Measurements from ENCODE around the gene LGR6.
"Not testable (repeated sequence)": the region's sequence is repeated elsewhere in the genome, so short reads cannot be mapped to it uniquely, and the experiment has no call there.

Gene LGR6

DNA sequence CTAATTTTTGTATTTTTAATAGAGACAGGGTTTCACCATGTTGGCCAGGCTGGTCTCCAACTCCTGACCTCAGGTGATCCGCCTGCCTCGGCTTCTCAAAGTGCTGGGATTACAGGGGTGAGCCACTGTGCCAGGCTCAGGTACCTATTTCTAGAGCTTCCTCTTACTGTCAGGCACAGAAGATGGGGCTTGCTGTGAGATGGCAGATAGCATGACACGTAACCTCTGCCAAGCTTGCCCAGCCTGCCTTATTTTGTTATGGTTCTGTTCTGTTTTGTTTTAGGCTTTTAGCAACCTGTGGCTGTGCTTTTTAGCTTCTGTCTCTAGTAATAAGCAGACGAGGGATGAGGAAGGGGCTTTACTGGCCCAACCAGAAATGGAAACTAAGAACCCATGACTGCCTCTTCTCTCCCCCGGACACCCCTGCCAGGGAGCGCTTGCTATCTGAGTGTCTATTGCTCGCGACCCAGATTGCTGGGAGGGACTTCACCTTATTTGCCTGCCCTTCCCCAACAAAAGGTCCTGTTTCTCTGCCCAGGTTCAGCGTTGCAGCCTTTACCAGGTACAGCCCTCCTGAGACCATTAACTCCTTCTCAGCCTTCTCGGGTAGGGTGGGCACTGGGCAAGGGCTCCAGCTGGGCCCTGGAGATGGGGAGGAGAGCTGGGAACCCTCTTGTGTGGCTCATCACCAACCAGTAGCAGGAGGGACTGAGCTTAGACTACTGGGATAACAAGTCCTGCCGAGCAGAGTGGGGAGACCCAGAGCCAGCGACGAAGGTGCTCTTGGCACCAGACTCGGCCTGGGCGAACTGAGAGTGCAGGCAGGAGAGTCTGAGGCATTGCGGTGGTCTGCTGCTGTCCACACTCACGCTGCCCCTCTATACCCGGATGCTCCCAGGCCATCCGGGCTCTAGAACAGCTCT lies 13.5 kb upstream of the LGR6 start:
- no peak for DNase-seq (ENCODE audit: low read depth)

DNA sequence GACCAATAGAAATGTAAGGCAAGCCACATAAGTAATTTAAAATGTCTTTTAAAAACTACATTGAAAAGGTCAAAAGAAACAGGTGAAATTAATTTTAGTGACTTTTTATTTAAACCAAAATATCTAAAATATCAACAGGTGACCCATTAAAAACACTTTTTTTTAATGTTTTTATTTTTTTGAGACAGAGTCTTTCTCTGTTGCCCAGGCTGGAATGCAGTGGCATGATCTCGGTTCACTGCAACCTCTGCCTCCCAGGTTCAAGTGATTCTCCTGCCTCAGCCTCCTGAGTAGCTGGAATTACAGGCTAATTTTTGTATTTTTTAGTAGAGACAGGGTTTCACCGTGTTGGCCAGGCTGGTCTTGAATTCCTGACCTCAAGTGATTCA lies 12.9 kb upstream of the LGR6 start:
- not testable (repeated sequence) for DNase-seq (ENCODE audit: low read depth)

DNA sequence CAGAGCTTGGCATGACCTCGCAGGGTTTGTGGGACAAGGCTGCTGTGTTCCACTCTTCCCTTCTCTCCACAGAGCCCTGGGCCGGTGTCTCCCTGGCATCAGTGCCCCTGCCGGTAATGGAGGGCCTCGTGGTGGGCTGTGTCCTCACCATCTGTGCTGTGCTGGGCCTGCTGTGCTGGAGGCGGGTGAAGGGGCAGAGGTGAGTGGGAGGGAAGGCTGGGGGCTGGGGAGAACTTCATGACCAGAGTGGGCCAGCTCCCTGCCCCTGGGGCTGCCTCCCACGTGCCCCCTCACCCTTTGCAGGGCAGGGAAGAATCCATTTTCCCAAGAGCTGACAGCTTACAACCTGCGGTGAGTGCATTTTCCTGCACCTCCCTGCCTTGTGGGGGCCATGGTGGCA lies 12.0 kb upstream of the LGR6 start:
- DNase-seq (ENCODE audit: low read depth), result no peak

DNA sequence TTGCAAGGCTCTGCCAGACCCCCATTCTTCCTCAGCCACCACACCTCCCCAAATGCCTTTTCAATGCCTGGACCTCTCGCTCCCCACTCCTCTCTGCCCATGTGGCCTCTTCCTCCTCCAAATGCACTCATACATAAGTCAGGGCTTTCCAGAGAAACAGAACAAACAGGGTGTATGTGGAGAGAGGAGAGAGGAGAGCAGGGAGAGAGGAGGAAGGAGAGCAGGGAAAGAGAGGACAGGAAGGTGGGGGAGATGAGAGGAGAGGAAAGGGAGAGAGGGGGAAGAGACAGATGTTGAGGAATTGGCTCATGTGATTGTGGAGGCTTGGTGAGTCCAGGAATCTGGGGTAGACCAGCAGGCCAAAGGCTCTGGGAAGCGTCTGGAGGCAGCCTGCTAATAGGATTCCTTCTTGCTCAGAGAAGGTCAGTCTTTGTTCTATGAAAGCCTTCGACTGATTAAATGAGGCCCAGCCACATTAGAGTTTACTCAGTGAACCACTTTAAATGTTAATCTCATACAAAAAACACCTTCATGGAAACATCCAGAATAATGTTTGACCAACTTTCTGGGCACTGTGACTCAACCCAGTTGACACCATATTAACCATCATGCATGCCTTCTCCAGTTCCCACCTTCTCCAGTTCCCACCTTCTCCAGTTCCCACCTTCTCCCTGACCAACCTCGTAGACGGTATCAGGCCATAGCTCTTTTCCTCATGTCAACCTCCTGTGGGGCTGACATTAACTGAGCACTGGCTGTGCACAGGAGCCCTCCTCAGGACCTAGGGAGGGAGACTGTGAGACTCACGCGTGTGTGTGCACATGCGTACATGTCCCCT lies 11.3 kb upstream of the LGR6 start:
- no peak for DNase-seq (ENCODE audit: low read depth)

DNA sequence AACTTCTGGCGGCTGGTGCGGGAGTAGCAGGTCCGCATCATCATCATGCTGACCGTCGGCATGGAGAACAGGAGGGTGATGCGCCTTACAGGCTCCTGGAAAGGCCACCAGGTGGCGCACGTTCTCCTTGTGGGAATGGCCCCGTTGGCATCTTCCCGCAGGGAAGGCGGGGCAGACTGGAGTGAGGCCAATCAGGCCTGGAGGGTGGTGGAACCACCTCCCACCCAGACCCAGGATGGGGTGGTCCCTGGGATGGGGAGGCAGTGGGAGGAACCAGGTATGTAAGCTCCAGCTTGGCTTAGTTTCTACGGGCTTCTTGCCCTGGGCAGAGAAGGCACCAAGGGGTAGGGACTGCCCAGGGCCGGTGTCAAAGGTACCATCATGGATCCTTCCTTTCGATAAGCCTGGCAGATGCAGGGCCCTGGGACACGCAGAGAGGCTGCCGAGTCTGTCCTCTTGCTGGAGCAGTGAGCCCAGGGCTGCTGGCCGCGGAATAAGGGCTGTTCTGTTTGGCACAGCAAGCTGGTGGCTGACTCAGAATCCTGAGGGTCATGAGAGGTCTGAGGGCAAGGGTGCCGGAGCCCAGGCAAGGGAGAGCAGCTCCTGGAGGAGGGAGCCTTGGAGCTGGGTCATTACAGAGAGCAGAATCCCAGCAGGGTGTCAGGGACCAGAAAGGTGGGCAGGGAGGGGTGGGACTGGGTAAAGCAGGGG lies 8.7 kb upstream of the LGR6 start:
- peak; percentile 40 for DNase-seq (ENCODE audit: low read depth)

DNA sequence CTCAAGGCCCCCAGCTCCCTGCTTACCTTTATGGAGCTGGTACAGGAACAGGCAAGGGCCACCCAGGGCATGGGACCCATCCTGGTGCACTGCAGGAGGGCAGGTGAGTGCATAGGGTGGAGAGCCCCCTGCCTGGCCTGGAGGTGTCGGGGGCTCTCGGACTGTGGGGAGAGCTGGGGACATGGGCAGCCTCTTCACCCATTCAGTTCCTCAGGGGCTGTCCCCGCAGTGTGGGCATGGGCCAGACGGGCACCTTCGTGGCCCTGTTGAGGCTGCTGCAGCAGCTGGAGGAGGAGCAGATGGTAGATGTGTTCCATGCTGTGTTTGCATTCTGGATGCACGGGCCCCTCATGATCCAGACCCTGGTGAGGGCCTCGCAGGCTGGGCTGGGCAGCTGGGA lies 7.3 kb upstream of the LGR6 start:
- no peak for DNase-seq (ENCODE audit: low read depth)

DNA sequence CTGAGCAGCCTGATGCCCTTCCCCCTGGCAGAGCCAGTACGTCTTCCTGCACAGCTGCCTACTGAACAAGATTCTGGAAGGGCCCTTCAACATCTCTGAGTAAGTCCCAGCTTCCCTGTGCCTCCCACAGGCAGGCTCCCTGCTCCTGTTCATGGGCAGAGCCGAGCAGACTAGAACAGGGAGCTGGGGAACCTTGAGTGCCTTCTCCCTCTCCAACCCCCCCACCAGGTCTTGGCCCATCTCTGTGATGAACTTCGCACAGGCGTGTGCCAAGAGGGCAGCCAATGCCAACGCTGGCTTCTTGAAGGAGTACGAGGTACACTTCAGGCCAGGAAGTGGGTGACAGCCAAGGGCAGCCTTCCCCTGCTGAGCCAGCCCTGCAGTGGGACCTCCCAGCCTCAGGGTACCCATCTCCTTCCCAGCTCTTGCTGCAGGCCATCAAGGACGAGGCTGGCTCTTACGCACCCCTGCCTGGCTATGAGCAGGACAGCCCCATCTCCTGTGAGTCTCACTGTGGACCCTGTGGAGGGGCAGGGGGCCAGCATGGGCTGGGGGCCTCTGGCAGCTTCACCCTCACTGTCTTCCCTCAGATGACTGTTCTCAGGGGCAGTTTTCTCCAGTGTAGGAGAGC lies 6.4 kb upstream of the LGR6 start:
- no peak for DNase-seq (ENCODE audit: low read depth)

DNA sequence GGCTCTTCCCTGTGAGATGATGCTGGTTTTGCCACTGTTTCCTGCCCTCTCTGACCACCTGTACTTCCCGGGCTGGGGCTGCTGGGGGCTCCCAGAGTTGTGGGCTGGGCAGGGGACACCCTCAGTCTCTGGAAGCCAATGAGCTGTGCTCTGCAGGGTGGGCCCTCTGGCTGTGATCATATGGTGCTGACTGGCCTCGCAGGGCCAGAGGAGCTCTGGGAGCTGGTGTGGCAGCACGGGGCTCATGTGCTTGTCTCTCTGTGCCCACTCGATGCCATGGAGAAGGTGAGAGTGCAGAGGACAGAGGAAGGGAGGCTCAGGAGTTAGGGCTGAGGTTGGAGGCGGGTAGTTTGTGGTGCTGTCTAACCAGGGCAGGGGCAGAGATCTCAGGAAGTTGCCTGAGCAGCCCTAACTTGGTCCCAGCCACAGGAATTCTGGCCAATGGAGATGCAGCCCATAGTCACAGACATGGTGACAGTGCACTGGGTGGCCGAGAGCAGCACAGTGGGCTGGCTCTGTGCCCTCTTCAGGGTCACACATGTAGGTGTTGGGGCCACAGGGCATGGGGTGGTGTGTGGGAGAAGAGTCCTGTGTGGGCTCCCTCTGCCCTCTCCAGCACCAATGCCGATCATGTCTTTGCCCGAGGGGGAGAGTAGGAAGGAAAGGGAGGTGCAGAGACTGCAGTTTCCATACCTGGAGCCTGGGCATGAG lies 5.7 kb upstream of the LGR6 start:
- DNase-seq (ENCODE audit: low read depth), result no peak

DNA sequence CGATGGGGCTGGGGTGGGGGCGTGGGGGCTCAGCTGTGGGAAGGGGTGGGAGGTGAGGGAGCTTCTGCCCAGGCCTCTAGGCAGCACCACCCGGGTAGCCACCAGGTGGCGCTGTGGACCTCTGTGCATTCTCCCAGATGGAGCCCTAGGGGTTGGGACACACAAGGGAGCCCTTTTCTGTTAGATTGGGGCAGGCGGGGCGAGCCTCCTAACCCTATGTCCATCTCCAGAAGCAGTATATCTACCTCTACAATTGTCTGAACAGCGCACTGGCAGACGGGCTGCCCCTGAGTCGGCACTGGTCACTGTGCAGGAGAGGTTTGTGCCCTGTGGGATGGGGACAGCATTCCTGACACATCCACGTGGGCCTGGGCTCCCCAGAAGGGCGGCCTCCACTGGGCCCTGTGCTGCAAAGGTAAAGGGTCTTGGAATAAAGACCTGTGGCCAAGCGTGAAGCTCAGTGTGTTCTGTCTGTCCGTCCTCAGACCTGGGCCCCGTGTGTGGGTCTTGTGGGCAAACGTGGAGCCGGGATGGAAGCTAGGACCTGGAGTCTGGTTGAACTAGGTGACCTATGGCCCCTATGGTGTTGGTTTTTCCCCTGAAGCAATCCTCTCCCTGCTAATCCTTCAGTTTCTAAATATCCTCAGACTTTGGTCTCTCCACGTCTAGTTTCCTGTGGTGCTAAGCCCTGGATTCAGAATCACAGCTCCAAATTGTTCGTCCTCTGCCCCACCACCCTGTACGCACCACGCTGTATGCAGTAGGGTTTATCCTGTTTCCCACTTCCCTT lies 4.4 kb upstream of the LGR6 start:
- peak; percentile 74 for DNase-seq (ENCODE audit: low read depth)

DNA sequence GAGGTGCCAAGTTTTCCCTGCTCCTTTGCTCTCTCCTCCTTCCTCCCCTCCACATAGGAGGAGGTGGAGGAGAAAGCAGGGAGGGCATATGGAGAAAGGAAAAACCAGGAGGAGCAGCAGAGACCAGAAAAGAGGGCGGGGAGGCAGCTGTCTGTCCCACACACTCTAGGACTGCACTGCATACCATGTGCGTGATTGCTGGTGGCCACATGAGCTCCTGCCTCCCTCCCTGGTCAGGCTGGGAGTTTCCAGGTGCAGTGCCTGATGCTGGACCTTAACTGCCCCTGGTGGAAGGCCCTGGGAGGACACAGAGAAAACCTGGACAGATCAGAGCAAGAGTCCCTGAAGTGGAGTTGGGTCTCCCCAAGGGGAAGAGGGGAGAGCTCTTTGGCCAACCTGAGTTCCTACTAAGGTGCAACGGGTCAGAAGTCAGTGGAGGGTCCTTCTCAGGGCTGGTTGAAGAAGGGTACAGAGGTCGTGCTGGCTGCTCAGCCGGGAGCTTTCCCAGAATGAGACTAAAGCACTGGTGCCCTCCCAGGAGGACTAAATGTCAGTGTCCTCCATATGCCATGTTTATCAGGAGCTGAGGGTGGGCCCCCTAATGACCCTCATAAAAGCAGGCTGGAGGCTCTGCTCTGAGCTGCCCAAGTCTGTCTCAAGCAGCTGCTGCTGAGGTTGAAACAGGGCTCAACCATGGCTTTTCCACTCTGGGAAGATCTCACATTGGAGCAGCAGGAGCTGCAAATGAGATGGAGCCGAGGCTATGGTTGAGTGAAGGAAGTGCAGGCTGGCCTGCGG lies 3.5 kb upstream of the LGR6 start:
- no peak for DNase-seq (ENCODE audit: low read depth)

DNA sequence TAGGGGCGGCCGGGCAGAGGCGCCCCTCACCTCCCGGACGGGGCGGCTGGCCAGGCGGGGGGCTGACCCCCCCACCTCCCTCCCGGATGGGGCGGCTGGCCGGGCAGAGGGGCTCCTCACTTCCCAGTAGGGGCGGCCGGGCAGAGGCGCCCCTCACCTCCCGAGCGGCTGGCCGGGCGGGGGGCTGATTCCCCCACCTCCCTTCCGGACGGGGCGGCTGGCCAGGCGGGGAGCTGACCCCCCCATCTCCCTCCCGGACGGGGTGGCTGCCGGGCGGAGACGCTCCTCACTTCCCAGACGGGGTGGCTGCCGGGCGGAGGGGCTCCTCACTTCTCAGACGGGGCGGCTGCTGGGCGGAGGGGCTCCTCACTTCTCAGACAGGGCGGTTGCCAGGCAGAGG lies 2.2 kb upstream of the LGR6 start:
- not testable (repeated sequence) for DNase-seq (ENCODE audit: low read depth)

DNA sequence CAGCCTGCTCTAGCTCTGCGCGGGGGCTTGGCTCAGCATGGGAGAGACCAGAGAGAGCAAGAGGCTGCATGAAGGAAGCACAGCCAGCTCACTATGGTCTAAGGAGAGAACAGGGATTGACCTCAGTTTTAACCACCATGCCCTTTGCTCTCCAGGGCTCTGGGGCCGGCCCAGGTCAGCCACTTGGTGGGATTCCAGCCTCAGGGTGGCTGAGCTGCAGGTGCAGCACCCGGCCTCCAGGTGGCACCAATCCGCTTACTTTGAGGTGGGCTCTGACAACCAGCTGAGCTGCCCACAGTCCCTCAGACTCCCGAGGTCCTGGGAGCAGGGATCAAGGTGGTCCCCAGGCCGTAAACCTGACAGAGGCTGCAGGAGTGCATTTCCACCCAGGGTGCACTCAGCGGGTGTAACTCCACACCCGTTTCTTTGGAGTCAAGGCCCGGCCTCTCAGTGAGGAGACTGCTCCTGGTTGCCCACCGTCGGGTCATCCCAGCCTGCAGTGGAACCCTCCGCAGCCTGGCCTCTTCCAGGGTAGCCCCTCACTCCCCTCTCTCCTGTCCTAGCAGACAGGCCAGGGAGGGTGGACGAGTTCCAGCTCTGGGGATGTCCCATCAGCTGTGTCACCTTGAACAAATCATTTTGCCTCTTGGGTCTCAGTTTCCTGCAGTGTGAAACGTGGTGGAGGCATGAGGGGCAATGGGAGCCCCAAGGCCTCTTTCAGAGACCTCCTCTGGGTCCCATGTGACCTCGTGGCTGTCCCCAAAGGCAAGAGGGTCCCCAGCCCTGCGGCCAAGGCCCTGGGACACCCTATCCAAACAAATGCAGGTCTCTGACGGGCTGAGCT lies 607 bp upstream of the LGR6 start:
- DNase-seq (ENCODE audit: low read depth), result peak; percentile 38

DNA sequence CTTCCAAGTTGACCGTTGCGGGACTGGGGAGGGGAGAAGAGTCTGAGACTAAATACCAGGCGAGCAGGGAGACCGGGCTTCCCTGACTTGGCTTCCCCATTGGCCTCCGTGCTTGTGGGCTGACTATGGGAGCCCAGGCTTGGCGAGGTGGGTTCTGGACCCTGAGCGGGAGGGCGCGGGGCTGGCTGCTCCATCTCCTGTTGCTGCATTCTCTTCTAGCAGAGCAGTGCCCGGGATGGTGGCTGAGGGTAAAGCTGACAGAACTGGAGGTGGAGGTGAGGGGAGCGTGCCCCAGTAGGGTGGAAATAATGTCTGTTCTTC lies 689 bp downstream of the LGR6 start:
- no peak for DNase-seq (ENCODE audit: low read depth)

DNA sequence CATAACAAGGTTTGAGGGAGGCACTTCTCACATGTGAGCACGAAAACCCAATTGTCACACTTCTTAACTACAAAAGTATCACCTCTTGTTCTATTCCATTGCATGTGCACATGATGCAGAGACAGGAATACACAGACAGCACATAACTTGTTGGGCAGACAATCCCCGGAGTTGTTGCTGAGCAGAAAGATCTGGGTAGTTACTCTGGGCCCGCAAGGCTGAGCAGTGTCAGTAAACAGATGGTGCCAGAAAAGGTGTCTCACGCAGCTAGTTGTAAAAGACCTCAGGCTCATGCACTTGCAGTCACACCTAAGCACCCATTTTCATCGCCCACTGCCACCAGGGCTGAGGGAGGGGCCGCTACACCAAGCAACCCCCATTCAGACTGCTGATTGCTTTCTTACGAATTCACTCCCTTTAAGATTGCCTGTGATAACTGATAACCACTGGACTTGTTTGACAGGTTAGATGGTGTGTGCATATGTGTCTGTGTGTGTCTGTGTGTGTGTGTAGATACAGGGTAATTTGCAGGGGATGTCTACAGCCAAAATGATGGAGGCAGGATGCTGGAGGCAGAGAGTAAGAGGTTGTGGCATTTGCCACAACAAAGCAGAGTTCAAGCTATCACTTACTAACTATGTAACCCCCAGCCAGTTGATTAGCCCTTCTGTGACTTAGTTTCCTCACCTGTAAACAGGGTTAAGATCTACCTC lies 4.2 kb downstream of the LGR6 start:
- no peak for DNase-seq (ENCODE audit: low read depth)

DNA sequence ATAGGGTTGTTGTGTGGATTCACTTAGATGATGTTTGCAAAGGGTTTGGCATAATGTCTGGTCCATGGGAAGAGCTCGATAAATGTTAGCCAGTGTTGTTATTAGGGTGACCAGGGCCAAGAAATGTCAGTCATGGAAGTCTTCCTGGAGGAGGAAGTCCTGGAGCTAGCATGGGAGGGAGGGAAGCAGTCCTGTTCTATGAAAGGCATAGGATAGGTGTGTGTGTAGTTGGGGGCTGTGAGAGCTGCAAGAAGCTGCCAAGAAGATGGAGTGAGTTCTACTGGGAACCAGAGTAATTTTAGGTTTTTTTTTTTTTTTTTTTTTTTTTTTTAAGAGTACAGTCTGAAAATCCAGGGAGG lies 4.7 kb downstream of the LGR6 start:
- no peak for DNase-seq (ENCODE audit: low read depth)

DNA sequence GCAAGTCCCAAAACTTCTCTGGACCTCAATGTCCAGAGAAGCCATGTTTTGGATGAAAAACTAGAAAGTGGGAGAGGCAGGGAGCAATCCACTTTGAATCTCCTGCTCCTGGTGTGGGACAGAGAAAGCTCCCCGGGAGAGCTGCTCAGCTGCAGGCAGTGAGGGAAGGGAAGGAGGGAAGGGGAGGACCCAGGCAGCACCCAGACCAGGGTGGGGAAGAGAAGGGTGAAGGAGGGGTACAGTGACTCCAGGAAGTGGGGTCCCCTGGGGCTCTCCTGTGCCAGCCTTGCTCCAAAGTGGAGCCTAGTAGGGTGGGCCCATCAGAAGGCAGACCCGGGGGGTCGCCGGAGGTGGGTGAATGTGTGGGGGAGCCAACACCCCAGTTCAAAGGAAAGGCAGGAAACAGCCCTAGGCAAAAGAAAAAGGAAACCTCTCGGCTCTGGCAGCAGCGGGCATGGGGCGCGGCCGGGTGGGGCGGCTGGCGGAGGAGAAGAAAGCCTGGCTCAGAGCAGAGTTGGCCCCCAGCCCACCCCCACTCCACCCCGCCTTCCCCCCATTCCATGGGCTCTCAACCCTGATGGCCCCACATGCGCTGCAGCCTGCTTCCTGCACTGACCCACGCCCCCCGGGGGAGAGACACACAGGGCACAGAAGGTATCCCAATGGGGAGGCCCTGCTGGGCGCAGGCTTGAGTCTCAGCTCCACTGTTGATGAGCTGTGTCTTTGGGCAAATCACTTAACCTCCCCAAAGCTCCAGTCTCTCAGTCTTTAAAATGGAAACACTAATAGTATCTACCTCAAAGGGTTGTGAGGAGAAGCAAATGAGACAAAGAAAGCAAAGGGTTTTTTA lies 5.7 kb downstream of the LGR6 start:
- no peak for DNase-seq (ENCODE audit: low read depth)

DNA sequence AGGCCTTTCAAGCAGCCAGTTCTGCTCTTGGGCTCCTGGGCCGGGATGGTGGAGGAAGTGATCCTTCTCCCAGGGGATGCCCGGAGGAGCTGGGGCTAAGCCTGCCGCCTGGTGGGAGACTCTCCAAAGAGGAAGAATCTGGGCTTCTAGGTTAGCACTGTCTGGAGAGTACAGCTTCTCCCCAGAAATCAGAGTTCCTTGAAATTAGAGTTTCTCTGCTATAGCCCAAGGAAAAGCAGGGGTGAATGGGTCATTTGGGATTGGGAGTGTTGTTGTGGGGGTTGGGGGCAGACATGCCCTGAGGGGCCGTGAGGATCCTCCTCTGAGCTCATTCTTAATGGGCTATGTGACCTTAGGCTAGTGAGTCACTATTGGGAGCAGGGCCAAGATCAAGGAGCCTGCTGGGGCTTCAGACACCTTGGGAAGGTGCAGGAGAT lies 6.5 kb downstream of the LGR6 start:
- no peak for DNase-seq (ENCODE audit: low read depth)

Data from activated gamma-delta T cell treated with anti-CD3 and anti-CD28 coated beads, Interleukin-2, amount 50 U/mL, for 16 hours (primary cell).